Measurements from ENCODE around the gene ISG15.

Gene ISG15

GRCh38 chr1:996851-997712 is 16.2 kb upstream of the ISG15 start:
- Histone ChIP-seq H3K79me1 (ENCODE audit: low read length) (no peaks in the 10 kb centered on the region), H3K27me3 (ENCODE audit: insufficient read depth, low read length, poor library complexity) (peaks cover 27% of the 10 kb centered on the region), H3K18ac (ENCODE audit: low read length) (no peak overlapping the region), H3K79me2 (ENCODE audit: control insufficient read depth, insufficient read depth, low read length) (no peaks in the 10 kb centered on the region), H3K36me3 (ENCODE audit: control insufficient read depth, insufficient read depth, low read length) (no peaks in the 10 kb centered on the region), H2BK120ac (ENCODE audit: low read depth, low read length) (no peak overlapping the region), H3K9ac (ENCODE audit: low read length) (no peak overlapping the region), H2BK15ac (replicated peaks; ENCODE audit: low read depth) (no peak overlapping the region), H2AK5ac (ENCODE audit: low read length) (no peak overlapping the region), H3K23ac (ENCODE audit: low read length) (no peak overlapping the region), H3K4me1 (ENCODE audit: control insufficient read depth, low read depth, low read length) (no peaks in the 10 kb centered on the region), H2BK5ac (ENCODE audit: low read length) (no peak overlapping the region), H4K5ac (ENCODE audit: low read length) (no peak overlapping the region), H3K4ac (ENCODE audit: low read depth, low read length) (no peak overlapping the region), H3K56ac (ENCODE audit: low read length) (no peak overlapping the region), H4K8ac (ENCODE audit: low read depth, low read length) (no peak overlapping the region), H3K27ac (ENCODE audit: low read depth, low read length) (no peak overlapping the region), H3K4me3 (ENCODE audit: low read length) (no peak overlapping the region), H3K4me2 (ENCODE audit: low read length) (no peak overlapping the region)
- no CpG with 5 or more reads among the region's 24 CpGs for WGBS (ENCODE audit: extremely low coverage, insufficient coverage, low lambda C conversion rate)
- DNase-seq = no peak

DNA sequence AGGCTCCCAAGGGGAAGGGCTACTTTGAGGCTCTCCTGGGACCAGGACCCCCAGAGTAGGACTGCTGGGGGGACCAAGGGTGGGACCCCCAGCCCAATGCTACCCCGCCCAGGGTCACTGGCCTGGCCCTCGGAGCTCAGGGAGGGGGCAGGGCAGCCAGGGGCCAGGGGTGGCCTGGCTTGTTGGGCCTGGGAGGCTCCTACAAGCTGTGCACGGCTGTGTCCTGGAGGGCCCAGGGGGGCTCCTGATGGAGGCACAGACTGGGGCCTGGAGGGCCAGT is 15.6 kb upstream of the ISG15 start:
- Histone ChIP-seq H3K79me1 (ENCODE audit: low read length) (no peaks in the 10 kb centered on the region), H3K18ac (ENCODE audit: low read length) (no peak overlapping the region), H3K4me2 (ENCODE audit: low read length) (no peak overlapping the region), H3K4me3 (ENCODE audit: low read length) (no peak overlapping the region), H3K79me2 (ENCODE audit: control insufficient read depth, insufficient read depth, low read length) (no peaks in the 10 kb centered on the region), H3K9ac (ENCODE audit: low read length) (no peak overlapping the region), H3K23ac (ENCODE audit: low read length) (no peak overlapping the region), H2BK120ac (ENCODE audit: low read depth, low read length) (no peak overlapping the region), H3K4ac (ENCODE audit: low read depth, low read length) (no peak overlapping the region), H2AK5ac (ENCODE audit: low read length) (no peak overlapping the region), H3K4me1 (ENCODE audit: control insufficient read depth, low read depth, low read length) (no peaks in the 10 kb centered on the region), H2BK15ac (replicated peaks; ENCODE audit: low read depth) (no peak overlapping the region), H3K56ac (ENCODE audit: low read length) (no peak overlapping the region), H2BK5ac (ENCODE audit: low read length) (no peak overlapping the region), H3K27ac (ENCODE audit: low read depth, low read length) (no peak overlapping the region), H3K36me3 (ENCODE audit: control insufficient read depth, insufficient read depth, low read length) (no peaks in the 10 kb centered on the region), H4K8ac (ENCODE audit: low read depth, low read length) (no peak overlapping the region), H3K27me3 (ENCODE audit: insufficient read depth, low read length, poor library complexity) (peaks cover 27% of the 10 kb centered on the region), H4K5ac (ENCODE audit: low read length) (no peak overlapping the region)
- WGBS (ENCODE audit: extremely low coverage, insufficient coverage, low lambda C conversion rate) = no CpG with 5 or more reads among the region's 3 CpGs
- no peak for DNase-seq

DNA sequence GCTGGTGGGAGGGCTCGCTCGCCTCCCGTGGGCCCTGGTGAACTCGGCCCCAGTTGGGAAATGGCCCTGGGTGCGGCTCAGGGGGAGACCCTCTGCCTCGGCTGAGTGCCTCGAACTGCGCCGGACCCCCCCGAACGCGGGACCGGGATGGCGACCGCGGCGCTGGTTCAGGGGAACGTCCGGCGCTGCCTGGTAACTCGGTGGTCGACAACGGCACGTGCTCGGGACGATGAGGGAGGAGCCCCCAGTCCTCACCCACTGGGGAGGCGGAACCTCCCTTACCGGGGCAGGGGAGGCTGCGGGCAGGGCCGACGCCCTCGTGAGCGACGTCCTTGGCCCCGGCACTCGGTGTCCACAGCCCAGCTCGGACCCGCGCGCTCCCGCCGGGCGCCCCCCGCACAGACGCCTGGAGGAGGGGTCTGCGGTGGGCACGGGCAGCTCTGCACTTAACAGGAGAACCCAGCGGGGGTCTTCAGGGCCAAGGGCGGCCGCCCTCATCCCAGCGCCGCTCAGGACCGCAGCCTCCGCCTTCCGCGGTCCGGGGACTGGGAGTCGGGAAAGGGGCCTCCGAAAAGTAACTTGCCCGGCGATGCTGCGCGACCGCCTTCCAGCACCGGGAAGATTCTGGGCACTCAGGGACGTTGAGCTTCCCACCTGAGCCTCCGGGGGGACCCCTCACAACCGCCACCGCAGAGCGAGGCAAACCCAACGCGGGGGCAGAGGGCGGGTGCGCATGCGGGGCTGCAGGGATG is 15.1 kb upstream of the ISG15 start:
- Histone ChIP-seq H3K27ac (ENCODE audit: low read depth, low read length) (no peak overlapping the region), H3K18ac (ENCODE audit: low read length) (no peak overlapping the region), H3K4me2 (ENCODE audit: low read length) (no peak overlapping the region), H2AK5ac (ENCODE audit: low read length) (no peak overlapping the region), H3K79me2 (ENCODE audit: control insufficient read depth, insufficient read depth, low read length) (no peaks in the 10 kb centered on the region), H2BK5ac (ENCODE audit: low read length) (no peak overlapping the region), H3K27me3 (ENCODE audit: insufficient read depth, low read length, poor library complexity) (peaks cover 29% of the 10 kb centered on the region), H3K36me3 (ENCODE audit: control insufficient read depth, insufficient read depth, low read length) (no peaks in the 10 kb centered on the region), H3K23ac (ENCODE audit: low read length) (peak overlapping the region; percentile 24), H3K4ac (ENCODE audit: low read depth, low read length) (no peak overlapping the region), H3K4me3 (ENCODE audit: low read length) (no peak overlapping the region), H4K8ac (ENCODE audit: low read depth, low read length) (no peak overlapping the region), H4K5ac (ENCODE audit: low read length) (no peak overlapping the region), H2BK120ac (ENCODE audit: low read depth, low read length) (no peak overlapping the region), H3K79me1 (ENCODE audit: low read length) (no peaks in the 10 kb centered on the region), H2BK15ac (replicated peaks; ENCODE audit: low read depth) (no peak overlapping the region), H3K9ac (ENCODE audit: low read length) (no peak overlapping the region), H3K4me1 (ENCODE audit: control insufficient read depth, low read depth, low read length) (no peaks in the 10 kb centered on the region), H3K56ac (ENCODE audit: low read length) (no peak overlapping the region)
- no CpG with 5 or more reads among the region's 75 CpGs for WGBS (ENCODE audit: extremely low coverage, insufficient coverage, low lambda C conversion rate)
- peak; percentile 31 for DNase-seq

DNA sequence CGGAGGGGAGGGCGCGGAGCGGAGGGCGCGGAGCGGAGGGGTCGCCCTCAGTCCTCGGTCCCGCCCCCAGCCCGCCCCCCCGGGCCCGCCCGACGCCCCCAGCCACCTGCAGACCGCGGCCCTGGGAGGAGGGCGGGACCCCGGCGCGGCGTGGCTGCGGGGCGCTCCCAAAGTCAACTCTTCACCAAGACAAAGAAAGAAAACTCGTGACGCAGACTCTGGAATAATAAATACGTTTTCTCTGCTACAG is 14.6 kb upstream of the ISG15 start:
- no peak overlapping the region for H3K4ac ChIP-seq (ENCODE audit: low read depth, low read length)
- no peak for DNase-seq
- H3K23ac ChIP-seq (ENCODE audit: low read length) = no peak overlapping the region
- no CpG with 5 or more reads among the region's 27 CpGs for WGBS (ENCODE audit: extremely low coverage, insufficient coverage, low lambda C conversion rate)
- no peak overlapping the region for H2BK120ac ChIP-seq (ENCODE audit: low read depth, low read length)
- no peaks in the 10 kb centered on the region for H3K36me3 ChIP-seq (ENCODE audit: control insufficient read depth, insufficient read depth, low read length)
- no peak overlapping the region for H3K4me2 ChIP-seq (ENCODE audit: low read length)
- H2BK15ac ChIP-seq (replicated peaks; ENCODE audit: low read depth) = no peak overlapping the region
- H3K9ac ChIP-seq (ENCODE audit: low read length) = no peak overlapping the region
- H3K79me1 ChIP-seq (ENCODE audit: low read length) = no peaks in the 10 kb centered on the region
- no peak overlapping the region for H4K5ac ChIP-seq (ENCODE audit: low read length)
- no peak overlapping the region for H2AK5ac ChIP-seq (ENCODE audit: low read length)
- H3K56ac ChIP-seq (ENCODE audit: low read length) = no peak overlapping the region
- no peak overlapping the region for H3K18ac ChIP-seq (ENCODE audit: low read length)
- H4K8ac ChIP-seq (ENCODE audit: low read depth, low read length) = no peak overlapping the region
- H3K79me2 ChIP-seq (ENCODE audit: control insufficient read depth, insufficient read depth, low read length) = no peaks in the 10 kb centered on the region
- no peak overlapping the region for H3K27ac ChIP-seq (ENCODE audit: low read depth, low read length)
- H3K4me1 ChIP-seq (ENCODE audit: control insufficient read depth, low read depth, low read length) = no peaks in the 10 kb centered on the region
- H3K27me3 ChIP-seq (ENCODE audit: insufficient read depth, low read length, poor library complexity) = peaks cover 29% of the 10 kb centered on the region
- H2BK5ac ChIP-seq (ENCODE audit: low read length) = no peak overlapping the region
- no peak overlapping the region for H3K4me3 ChIP-seq (ENCODE audit: low read length)

GRCh38 chr1:998995-999724 is 14.1 kb upstream of the ISG15 start:
- peaks cover 29% of the 10 kb centered on the region for H3K27me3 ChIP-seq (ENCODE audit: insufficient read depth, low read length, poor library complexity)
- H4K5ac ChIP-seq (ENCODE audit: low read length) = no peak overlapping the region
- H3K18ac ChIP-seq (ENCODE audit: low read length) = no peak overlapping the region
- H3K79me2 ChIP-seq (ENCODE audit: control insufficient read depth, insufficient read depth, low read length) = no peaks in the 10 kb centered on the region
- H3K27ac ChIP-seq (ENCODE audit: low read depth, low read length) = no peak overlapping the region
- no peaks in the 10 kb centered on the region for H3K4me1 ChIP-seq (ENCODE audit: control insufficient read depth, low read depth, low read length)
- no peak overlapping the region for H4K8ac ChIP-seq (ENCODE audit: low read depth, low read length)
- no peak overlapping the region for H3K4me2 ChIP-seq (ENCODE audit: low read length)
- H2AK5ac ChIP-seq (ENCODE audit: low read length) = no peak overlapping the region
- H3K56ac ChIP-seq (ENCODE audit: low read length) = peak overlapping the region; percentile 56
- no peaks in the 10 kb centered on the region for H3K79me1 ChIP-seq (ENCODE audit: low read length)
- DNase-seq = peak; percentile 38
- no peak overlapping the region for H3K4me3 ChIP-seq (ENCODE audit: low read length)
- H3K4ac ChIP-seq (ENCODE audit: low read depth, low read length) = no peak overlapping the region
- no peak overlapping the region for H3K9ac ChIP-seq (ENCODE audit: low read length)
- no peaks in the 10 kb centered on the region for H3K36me3 ChIP-seq (ENCODE audit: control insufficient read depth, insufficient read depth, low read length)
- no peak overlapping the region for H2BK5ac ChIP-seq (ENCODE audit: low read length)
- no peak overlapping the region for H2BK120ac ChIP-seq (ENCODE audit: low read depth, low read length)
- H3K23ac ChIP-seq (ENCODE audit: low read length) = no peak overlapping the region
- no peak overlapping the region for H2BK15ac ChIP-seq (replicated peaks; ENCODE audit: low read depth)
- no CpG with 5 or more reads among the region's 86 CpGs for WGBS (ENCODE audit: extremely low coverage, insufficient coverage, low lambda C conversion rate)

Measured in mesendoderm (in vitro differentiated cells).